Fibroblast of lung (primary cell): ENCODE measurements around the gene ARMC10.

Source experiments
- CTCF ChIP-seq, 2 donors: IDR thresholded peaks in 1 of 2; conservative IDR thresholded peaks in 1 of 2; 1 replicate in 1 of 2; 2 replicates in 1 of 2; pipeline ENCODE4 v1.5.1; 2011 to 2012; ENCODE audit warnings: low read length in 2 of 2, control low read depth in 1 of 2, inconsistent platforms in 1 of 2, low read depth in 1 of 2, mild to moderate bottlenecking in 1 of 2
- EZH2 ChIP-seq: IDR thresholded peaks from 2 replicates; pipeline ENCODE4 v1.5.1; 2012; ENCODE audit warnings: low read length, control low read depth, mild to moderate bottlenecking; ENCODE audit errors: missing control alignments

- TF ChIP-seq CTCF (conservative IDR thresholded peaks at IDR 0.05 in 1 of 2, IDR thresholded peaks at IDR 0.05 in 1 of 2; ENCODE audit: low read depth in 1 of 2, low read length in 2 of 2) (no peak), EZH2 (no peak)
Observed at GRCh38 chr7:103031024-103031423, 43.9 kb upstream of the ARMC10 start.
